Nephron (organoid): ENCODE data around the gene TBCK.
"Not testable (repeated sequence)": the region's sequence is repeated elsewhere in the genome, so short reads cannot be mapped to it uniquely, and the experiment has no call there.

Experiments used
- H3K27ac Mint-ChIP-seq, 3 experiments: 2 replicates each; pipeline ENCODE4 v1.8.0; 2020; ENCODE audit warnings: mixed read lengths in 3 of 3, mild to moderate bottlenecking in 2 of 3, moderate library complexity in 1 of 3
- H3K27me3 Mint-ChIP-seq: 2 replicates; pipeline ENCODE4 v1.8.0; 2021; ENCODE audit warnings: low read depth, mild to moderate bottlenecking, moderate library complexity, mixed read lengths
- H3K36me3 Mint-ChIP-seq: 2 replicates; pipeline ENCODE4 v1.8.0; 2020; ENCODE audit warnings: low read depth, mixed read lengths
- H3K4me1 Mint-ChIP-seq: 2 replicates; pipeline ENCODE4 v1.8.0; 2020; ENCODE audit warnings: mixed read lengths
- H3K4me3 Mint-ChIP-seq, 3 experiments: 2 replicates each; pipeline ENCODE4 v1.8.0; 2020; ENCODE audit warnings: mild to moderate bottlenecking in 3 of 3, mixed read lengths in 3 of 3, moderate library complexity in 2 of 3
- H3K9me3 Mint-ChIP-seq: 2 replicates; pipeline ENCODE4 v1.8.0; 2020; ENCODE audit warnings: mixed read lengths
- CTCF ChIP-seq, 3 experiments: fragments of 200-600 bp; sonication (generic); IDR thresholded peaks; one replicate each; pipeline ENCODE4 v1.5.0; 2021; ENCODE audit warnings: antibody characterized with exemption in 3 of 3; ENCODE audit not compliant: unreplicated experiment in 3 of 3

Gene TBCK

DNA sequence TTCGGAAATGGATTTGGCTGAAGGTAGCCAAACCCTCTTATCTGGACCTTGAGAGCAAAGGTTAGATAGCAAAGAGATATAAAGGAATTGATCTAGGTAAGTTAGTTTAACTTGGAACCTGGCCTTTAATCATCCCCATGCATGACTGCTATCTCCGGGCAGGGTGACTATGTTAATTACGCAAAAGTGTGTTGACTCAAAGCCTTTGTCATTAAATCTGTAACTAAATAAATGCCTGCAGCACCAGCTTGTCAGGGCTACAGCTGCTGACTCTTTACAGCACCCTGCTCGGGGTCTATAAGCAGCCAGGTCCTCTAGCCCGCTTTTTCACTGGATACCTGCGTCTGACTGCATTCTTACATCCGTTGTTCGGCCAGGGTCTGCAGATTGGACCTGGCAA is 201.7 kb downstream of the TBCK start:
- H3K27me3 Mint-ChIP-seq, result no peaks in the 10 kb centered on the region
- H3K9me3 Mint-ChIP-seq, result peaks cover 39% of the 10 kb centered on the region
- peaks cover 82% of the 10 kb centered on the region for H3K36me3 Mint-ChIP-seq
- no peak for TF ChIP-seq CTCF (IDR thresholded peaks at IDR 0.05; ENCODE audit: unreplicated experiment in 3 of 3)
- H3K4me3 Mint-ChIP-seq, result no peak overlapping the region
- no peak overlapping the region for H3K27ac Mint-ChIP-seq
- H3K4me1 Mint-ChIP-seq, result no peaks in the 10 kb centered on the region

GRCh38 chr4:106111778-106112469 is 204.1 kb downstream of the TBCK start:
- peaks cover 61% of the 10 kb centered on the region for H3K9me3 Mint-ChIP-seq
- H3K4me3 Mint-ChIP-seq, H3K27me3 Mint-ChIP-seq, H3K4me1 Mint-ChIP-seq, H3K27ac Mint-ChIP-seq: not testable (repeated sequence)
- H3K36me3 Mint-ChIP-seq, result peaks cover 97% of the 10 kb centered on the region

- H3K4me1 Mint-ChIP-seq, result no peaks in the 10 kb centered on the region
- no peaks in the 10 kb centered on the region for H3K27me3 Mint-ChIP-seq
- H3K27ac Mint-ChIP-seq, result no peak overlapping the region
- H3K36me3 Mint-ChIP-seq, result peaks cover 100% of the 10 kb centered on the region
- TF ChIP-seq CTCF (IDR thresholded peaks at IDR 0.05; ENCODE audit: unreplicated experiment in 3 of 3), result no peak
- H3K4me3 Mint-ChIP-seq, result no peak overlapping the region
- peaks cover 78% of the 10 kb centered on the region for H3K9me3 Mint-ChIP-seq
These were observed 206.1 kb downstream of the TBCK start for GRCh38 chr4:106109929-106110328.

DNA sequence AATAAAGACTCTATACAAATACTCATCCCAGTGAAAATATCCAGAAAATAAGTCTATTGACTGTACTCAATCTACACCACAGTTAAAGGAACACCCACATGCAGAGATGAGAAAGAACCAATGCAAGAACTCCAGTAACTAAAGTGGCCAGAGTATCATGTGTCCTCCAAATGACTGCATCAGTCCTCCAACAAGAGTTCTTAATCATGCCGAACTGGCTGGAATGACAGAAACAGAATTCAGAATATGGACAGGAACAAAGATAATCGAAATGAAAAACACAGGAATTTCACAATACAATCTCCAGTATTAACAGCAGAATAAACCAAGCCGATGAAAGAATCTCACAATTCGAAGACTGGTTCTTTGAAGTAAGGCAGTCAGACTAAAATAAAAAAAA is 210.3 kb downstream of the TBCK start:
- Mint-ChIP-seq H3K9me3 (peaks cover 56% of the 10 kb centered on the region), H3K27ac (no peak overlapping the region), H3K27me3 (no peaks in the 10 kb centered on the region), H3K4me1 (no peaks in the 10 kb centered on the region), H3K36me3 (peaks cover 86% of the 10 kb centered on the region), H3K4me3 (no peak overlapping the region)
- no peak for TF ChIP-seq CTCF (IDR thresholded peaks at IDR 0.05; ENCODE audit: unreplicated experiment in 3 of 3)

DNA sequence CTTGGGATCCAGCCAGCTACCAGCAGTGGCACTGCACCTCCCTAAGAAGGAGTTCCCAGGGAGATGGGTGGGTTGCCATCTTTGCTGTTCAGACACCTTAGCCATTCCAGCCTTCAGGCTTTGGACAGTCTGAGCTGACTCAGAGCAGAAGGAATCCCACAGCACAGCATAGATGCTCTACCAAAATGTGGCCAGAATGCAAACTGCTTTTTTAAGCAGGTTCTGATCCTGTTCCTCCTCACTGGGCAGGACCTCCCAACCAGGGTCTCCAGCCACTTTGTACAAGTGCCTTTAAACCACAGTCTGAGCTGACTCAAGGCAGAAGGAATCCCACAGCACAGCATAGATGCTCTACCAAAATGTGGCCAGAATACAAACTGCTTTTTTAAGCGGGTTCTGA is 211.7 kb downstream of the TBCK start:
- Mint-ChIP-seq H3K4me3 (no peak overlapping the region), H3K9me3 (peaks cover 42% of the 10 kb centered on the region), H3K36me3 (peaks cover 72% of the 10 kb centered on the region), H3K4me1 (no peaks in the 10 kb centered on the region), H3K27me3 (no peaks in the 10 kb centered on the region), H3K27ac (no peak overlapping the region)
- no peak for TF ChIP-seq CTCF (IDR thresholded peaks at IDR 0.05; ENCODE audit: unreplicated experiment in 3 of 3)

DNA sequence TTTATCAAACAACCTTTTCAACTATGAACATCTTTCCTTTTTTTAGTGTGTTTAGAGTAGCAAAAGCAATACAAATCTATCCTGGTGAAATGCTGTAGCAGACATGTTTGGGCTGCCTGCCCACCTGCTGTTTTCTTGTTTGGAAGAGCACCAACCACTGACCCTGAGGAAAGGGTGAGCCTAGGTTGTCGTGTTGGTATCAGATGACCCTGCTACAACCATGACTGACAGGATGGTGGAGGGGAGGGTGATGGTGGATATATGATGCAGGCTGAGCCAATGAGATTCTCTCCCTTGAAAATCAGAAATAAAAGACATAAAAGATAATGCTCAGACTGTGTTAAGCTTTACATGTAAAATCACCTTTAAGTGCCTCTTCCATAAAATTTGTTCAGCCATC is 219.6 kb downstream of the TBCK start:
- H3K27ac Mint-ChIP-seq, result no peak overlapping the region

More for the DNA sequence above, 219.6 kb downstream of the TBCK start:
- Mint-ChIP-seq H3K4me3 (no peak overlapping the region), H3K27me3 (no peaks in the 10 kb centered on the region), H3K4me1 (peaks cover 11% of the 10 kb centered on the region), H3K9me3 (peaks cover 5% of the 10 kb centered on the region), H3K36me3 (peaks cover 40% of the 10 kb centered on the region)
- no peak for TF ChIP-seq CTCF (IDR thresholded peaks at IDR 0.05; ENCODE audit: unreplicated experiment in 3 of 3)
